K562 (cell line): ENCODE data around the gene C3AR1. TPM values are rescaled to one million over a fixed set of nuclear protein-coding genes. Genes with fewer than 3 reads are reported as not detected.

ENCODE experiments used
- BRCA1 ChIP-seq, 2 experiments: fragments of 450-650 bp in 1 of 2; sonication (generic) in 1 of 2; formaldehyde crosslinking in 1 of 2; IDR thresholded peaks; 2 replicates each; pipeline versions ENCODE4 v1.5.0 to v1.6.1; 2017 to 2020; ENCODE audit warnings: mild to moderate bottlenecking in 1 of 2, missing genetic modification reagents in 1 of 2
- CBX1 ChIP-seq: sonication (generic); IDR thresholded peaks from 2 replicates; pipeline ENCODE4 v1.6.1; 2016; ENCODE audit warnings: antibody characterized with exemption, low read depth, mild to moderate bottlenecking
- CHD4 ChIP-seq: fragments of 200-600 bp; sonication (generic); IDR thresholded peaks from 3 replicates; pipeline ENCODE4 v1.6.1; 2012; ENCODE audit warnings: low read depth, mild to moderate bottlenecking, mixed read lengths, low read length, inconsistent platforms; ENCODE audit not compliant: insufficient read depth, insufficient replicate concordance, poor library complexity, severe bottlenecking
- FOXM1 ChIP-seq, 2 experiments: fragments of 450-650 bp in 1 of 2; sonication (generic) in 1 of 2; formaldehyde crosslinking in 1 of 2; IDR thresholded peaks; 2 replicates each; pipeline versions ENCODE4 v1.6.1 to v1.9.0; 2017 to 2022; ENCODE audit warnings: low read depth in 2 of 2, mild to moderate bottlenecking in 2 of 2, missing genetic modification reagents in 1 of 2, moderate library complexity in 1 of 2
- GABPB1 ChIP-seq: sonication (generic); formaldehyde crosslinking; IDR thresholded peaks from 2 replicates; pipeline ENCODE4 v1.8.0; 2022; ENCODE audit warnings: mild to moderate bottlenecking, missing genetic modification reagents
- HDAC6 ChIP-seq: IDR thresholded peaks from 2 replicates; pipeline ENCODE4 v1.6.1; 2012; ENCODE audit warnings: low read depth, mild to moderate bottlenecking, control low read depth, inconsistent platforms, low read length, moderate library complexity
- HDAC8 ChIP-seq: fragments of 450-650 bp; IDR thresholded peaks from 2 replicates; pipeline ENCODE4 v1.6.1; 2016; ENCODE audit warnings: mild to moderate bottlenecking, missing genetic modification characterization, moderate library complexity, missing compliant biosample characterization
- HNRNPK ChIP-seq: fragments of 200-400 bp; formaldehyde crosslinking; IDR thresholded peaks from one replicate; pipeline ENCODE4 v1.6.1; 2018; ENCODE audit warnings: mild to moderate bottlenecking, low read depth, low read length; ENCODE audit not compliant: poor library complexity, severe bottlenecking
- HSF4 ChIP-seq: fragments of 250-450 bp; sonication (Bioruptor Pico); IDR thresholded peaks from 2 replicates; pipeline ENCODE4 v2.1.2; 2022; ENCODE audit warnings: mild to moderate bottlenecking, moderate library complexity, borderline replicate concordance
- NFE2 ChIP-seq: IDR thresholded peaks from 2 replicates; pipeline ENCODE4 v1.6.1; 2014; ENCODE audit warnings: antibody characterized with exemption, low read depth
- RAD21 ChIP-seq, 2 experiments: fragments of 250-450 bp in 1 of 2; fragments of 450-650 bp in 1 of 2; sonication (Bioruptor Pico) in 1 of 2; formaldehyde crosslinking in 1 of 2; IDR thresholded peaks in 1 of 2; conservative IDR thresholded peaks in 1 of 2; 2 replicates each; pipeline versions ENCODE4 v1.4.0 to v1.8.0; 2020 to 2022; ENCODE audit warnings: mild to moderate bottlenecking in 2 of 2, moderate library complexity in 1 of 2
- RNF219 ChIP-seq: fragments of 250-450 bp; sonication (Bioruptor Pico); IDR thresholded peaks from 2 replicates; pipeline ENCODE4 v1.5.0; 2022; ENCODE audit warnings: mild to moderate bottlenecking
- STAG1 ChIP-seq: sonication (generic); formaldehyde crosslinking; IDR thresholded peaks from 2 replicates; pipeline ENCODE4 v1.5.0; 2020; ENCODE audit warnings: missing genetic modification reagents, borderline replicate concordance
- TAF1 ChIP-seq: IDR thresholded peaks from 2 replicates; pipeline ENCODE4 v1.6.1; 2011; ENCODE audit warnings: mild to moderate bottlenecking, low read length, moderate library complexity; ENCODE audit not compliant: insufficient read depth, control insufficient read depth, severe bottlenecking; ENCODE audit errors: extremely low read depth
- TAF7 ChIP-seq: fragments of 450-650 bp; IDR thresholded peaks from 2 replicates; pipeline ENCODE4 v1.6.1; 2016; ENCODE audit warnings: missing genetic modification characterization, missing compliant biosample characterization
- ZBTB1 ChIP-seq: sonication (generic); formaldehyde crosslinking; IDR thresholded peaks from 2 replicates; pipeline ENCODE4 v1.8.1; 2023; ENCODE audit warnings: missing genetic modification reagents, low read depth, mild to moderate bottlenecking, borderline replicate concordance
- ZKSCAN1 ChIP-seq: fragments of 150-350 bp; IDR thresholded peaks from 2 replicates; pipeline ENCODE4 v1.6.1; 2016; ENCODE audit warnings: low read depth, low read length
- ZMIZ1 ChIP-seq, 2 experiments: fragments of 150-350 bp in 1 of 2; IDR thresholded peaks; 2 replicates each; pipeline ENCODE4 v1.6.1; 2012 to 2016; ENCODE audit warnings: low read depth in 2 of 2, low read length in 2 of 2, mild to moderate bottlenecking in 1 of 2, moderate library complexity in 1 of 2
- ZNF639 ChIP-seq, 2 experiments: fragments of 200-800 bp in 1 of 2; sonication (Bioruptor generic) in 1 of 2; sonication (generic) in 1 of 2; formaldehyde crosslinking in 1 of 2; IDR thresholded peaks in 1 of 2; conservative IDR thresholded peaks in 1 of 2; 2 replicates each; pipeline versions ENCODE4 v1.5.0 to v1.6.1; 2016 to 2020; ENCODE audit warnings: missing compliant biosample characterization in 1 of 2, missing genetic modification characterization in 1 of 2, missing genetic modification reagents in 1 of 2
- polyA plus RNA-seq, 8 experiments: library from polyadenylated mRNA; depleted of rRNA in 4 of 8; stranded (reverse) in 5 of 8; unstranded in 3 of 8; fragments of >200 nt; fragmentation: Nextera tagmentation in 2 of 8; fragmentation: Illumina TruSeq in 1 of 8; extraction: Ambion mirVana in 2 of 8; extraction: Trizol in 1 of 8; gene quantifications; 2 replicates each; pipeline versions ENCODE4 v1.2.1 to v1.2.3, GENCODE V29; 2011 to 2014; ENCODE audit warnings: inconsistent platforms in 1 of 8, missing spikeins in 1 of 8
- total RNA-seq, 7 experiments: library from RNA; depleted of rRNA in 6 of 7; stranded (reverse); fragments of >200 nt in 6 of 7; fragmentation: Illumina TruSeq in 2 of 7; extraction: Trizol in 2 of 7; gene quantifications; 2 replicates each; pipeline versions ENCODE4 v1.2.1 to v1.2.3, GENCODE V29; 2011 to 2021; ENCODE audit warnings: low replicate concordance in 1 of 7

Gene C3AR1
- total and polyA plus RNA-seq, 9 of the 15 experiments (the other 6 are each of a cell fraction or from before 2014, with no cell fraction given): 2.2 to 12.9 (median 5.3) TPM

GRCh38 chr12:8026291-8026900 is 39.8 kb downstream of the C3AR1 start (continued):
- TF ChIP-seq RNF219: no peak
- TF ChIP-seq CBX1: no peak
- no peak for TF ChIP-seq RAD21 (CRISPR knock-in tag; conservative IDR thresholded peaks at IDR 0.05 in 1 of 2, IDR thresholded peaks at IDR 0.05 in 1 of 2)
- no peak for TF ChIP-seq NFE2
- TF ChIP-seq GABPB1 (CRISPR knock-in tag): peak; percentile 69; the same call in 1 of the 2 replicates
- no peak for TF ChIP-seq CHD4
- no peak for TF ChIP-seq FOXM1 (IDR thresholded peaks at IDR 0.05; ENCODE audit: low read depth)
- TF ChIP-seq FOXM1 (CRISPR knock-in tag; IDR thresholded peaks at IDR 0.05; ENCODE audit: low read depth): no peak
- TF ChIP-seq ZNF639 (CRISPR knock-in tag; conservative IDR thresholded peaks at IDR 0.05 in 1 of 2, IDR thresholded peaks at IDR 0.05 in 1 of 2): peak in 1 of 2 experiments; percentile 13; a peak in 1 of 4 replicates
- no peak for TF ChIP-seq ZBTB1 (CRISPR knock-in tag)
- TF ChIP-seq HSF4 (CRISPR knock-in tag): no peak
- no peak for TF ChIP-seq BRCA1 (IDR thresholded peaks at IDR 0.05)
- no peak for TF ChIP-seq BRCA1 (CRISPR knock-in tag; IDR thresholded peaks at IDR 0.05)
- no peak for TF ChIP-seq HNRNPK
- TF ChIP-seq ZKSCAN1: no peak
- no peak for TF ChIP-seq STAG1 (CRISPR knock-in tag)
- TF ChIP-seq HDAC6: no peak
- TF ChIP-seq TAF1: no peak
- TF ChIP-seq HDAC8 (tag): no peak
- no peak for TF ChIP-seq ZMIZ1 (IDR thresholded peaks at IDR 0.05; ENCODE audit: low read depth in 2 of 2, low read length in 2 of 2)
- peak; percentile 39; the same call in 1 of the 2 replicates for TF ChIP-seq TAF7 (tag)
